EL (cell line): ENCODE measurements around the gene LIMCH1.
"Not testable (repeated sequence)": the region's sequence is repeated elsewhere in the genome, so short reads cannot be mapped to it uniquely, and the experiment has no call there.

ENCODE experiments used
- DNase-seq: peaks from one replicate; pipeline ENCODE4 v3.0.0-alpha.2; 2016

Gene LIMCH1, protein sequence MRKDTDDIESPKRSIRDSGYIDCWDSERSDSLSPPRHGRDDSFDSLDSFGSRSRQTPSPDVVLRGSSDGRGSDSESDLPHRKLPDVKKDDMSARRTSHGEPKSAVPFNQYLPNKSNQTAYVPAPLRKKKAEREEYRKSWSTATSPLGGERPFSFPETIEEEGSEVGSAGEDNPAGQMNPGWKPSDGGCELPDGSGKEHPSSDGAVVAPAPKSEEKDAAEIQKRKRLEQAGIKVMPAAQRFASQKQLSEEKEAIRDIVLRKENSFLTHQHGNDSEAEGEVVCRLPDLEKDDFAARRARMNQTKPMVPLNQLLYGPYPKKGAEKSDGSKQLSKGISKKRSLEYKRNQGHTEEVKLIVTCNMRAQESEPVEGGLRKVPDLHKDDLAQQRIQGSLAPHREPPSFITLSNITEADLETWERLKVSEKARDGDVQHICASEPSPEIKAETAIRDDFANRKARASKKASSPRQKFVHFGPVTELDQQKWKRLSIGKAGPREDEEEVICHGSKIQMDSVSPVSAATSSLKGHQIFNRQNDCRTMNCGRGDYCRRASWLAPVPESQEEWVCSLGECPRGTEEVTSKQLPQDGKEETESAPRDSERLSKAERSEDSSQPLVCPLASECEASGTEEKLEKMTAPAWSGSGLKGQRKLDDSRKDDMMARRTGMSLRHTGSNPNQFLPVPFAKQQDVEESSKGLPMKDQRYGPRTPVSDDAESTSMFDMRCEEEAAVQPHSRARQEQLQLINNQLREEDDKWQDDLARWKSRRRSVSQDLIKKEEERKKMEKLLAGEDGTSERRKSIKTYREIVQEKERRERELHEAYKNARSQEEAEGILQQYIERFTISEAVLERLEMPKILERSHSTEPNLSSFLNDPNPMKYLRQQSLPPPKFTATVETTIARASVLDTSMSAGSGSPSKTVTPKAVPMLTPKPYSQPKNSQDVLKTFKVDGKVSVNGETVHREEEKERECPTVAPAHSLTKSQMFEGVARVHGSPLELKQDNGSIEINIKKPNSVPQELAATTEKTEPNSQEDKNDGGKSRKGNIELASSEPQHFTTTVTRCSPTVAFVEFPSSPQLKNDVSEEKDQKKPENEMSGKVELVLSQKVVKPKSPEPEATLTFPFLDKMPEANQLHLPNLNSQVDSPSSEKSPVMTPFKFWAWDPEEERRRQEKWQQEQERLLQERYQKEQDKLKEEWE (N-terminal part only)

DNA sequence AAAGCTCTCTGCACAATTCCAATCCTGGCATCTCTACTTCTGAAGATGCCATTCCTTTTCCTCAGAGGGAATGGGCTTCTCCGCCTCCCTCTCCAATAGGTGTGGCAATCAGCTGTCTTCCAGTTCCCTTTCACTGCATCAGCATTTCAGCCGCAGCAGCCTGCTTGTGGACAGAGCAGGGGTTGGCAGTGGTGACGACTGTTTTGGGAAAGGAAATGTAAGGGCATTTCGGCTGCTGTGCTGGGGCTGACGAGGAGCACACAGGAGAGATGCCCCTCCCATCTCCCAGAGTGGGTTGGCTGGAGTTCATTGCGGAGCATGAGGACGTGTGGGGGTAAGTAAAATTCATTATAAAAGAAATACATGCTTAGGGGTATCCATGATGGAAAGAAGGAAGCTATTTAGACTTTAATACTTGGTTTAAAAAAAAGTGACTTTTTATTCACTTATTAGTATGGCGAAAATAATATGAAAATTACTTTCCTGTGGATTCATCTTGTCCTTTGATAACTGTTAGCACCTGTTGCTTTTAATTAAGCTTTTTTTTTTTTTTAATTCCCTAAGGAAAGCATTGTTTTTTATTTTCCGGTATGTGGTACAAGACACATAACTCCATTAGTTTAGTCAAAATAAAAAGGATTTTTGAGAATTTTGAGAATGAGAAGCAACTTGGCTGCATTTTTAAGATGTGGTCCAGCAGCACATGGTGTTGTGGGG, at the start of gene LIMCH1:
TSS of gene LIMCH1 (plus strand) at position 141 of the 717 bp plus-strand sequence. CDS start 67,839 bp downstream, outside the sequence.
- DNase-seq = peak; percentile 19

GRCh38 chr4:41491081-41491576, 46.8 kb upstream of the LIMCH1 start:
- DNase-seq = not testable (repeated sequence)

DNA sequence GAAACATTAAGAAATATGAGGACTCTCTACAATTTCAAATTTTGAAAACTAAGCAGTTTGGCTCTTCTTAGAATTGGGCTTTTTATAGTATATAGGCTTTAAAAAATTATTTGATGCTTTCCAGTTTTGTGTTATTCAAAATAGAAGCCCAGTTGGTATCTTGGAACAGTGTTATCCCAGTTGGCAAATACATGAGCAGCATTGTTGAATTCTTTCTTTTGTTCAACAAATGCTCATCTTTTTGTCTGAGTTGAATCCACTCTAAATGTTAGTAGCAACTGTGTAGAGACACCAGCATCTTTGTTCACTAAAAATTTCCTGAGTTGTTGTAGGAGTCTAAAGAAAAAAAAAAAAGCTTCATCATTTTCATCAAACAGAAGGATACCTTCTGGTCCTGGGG, 41.0 kb upstream of the LIMCH1 start:
- no peak for DNase-seq

GRCh38 chr4:41498177-41498576, 39.8 kb upstream of the LIMCH1 start:
- no peak for DNase-seq

GRCh38 chr4:41504167-41504818, 33.7 kb upstream of the LIMCH1 start:
- no peak for DNase-seq

DNA sequence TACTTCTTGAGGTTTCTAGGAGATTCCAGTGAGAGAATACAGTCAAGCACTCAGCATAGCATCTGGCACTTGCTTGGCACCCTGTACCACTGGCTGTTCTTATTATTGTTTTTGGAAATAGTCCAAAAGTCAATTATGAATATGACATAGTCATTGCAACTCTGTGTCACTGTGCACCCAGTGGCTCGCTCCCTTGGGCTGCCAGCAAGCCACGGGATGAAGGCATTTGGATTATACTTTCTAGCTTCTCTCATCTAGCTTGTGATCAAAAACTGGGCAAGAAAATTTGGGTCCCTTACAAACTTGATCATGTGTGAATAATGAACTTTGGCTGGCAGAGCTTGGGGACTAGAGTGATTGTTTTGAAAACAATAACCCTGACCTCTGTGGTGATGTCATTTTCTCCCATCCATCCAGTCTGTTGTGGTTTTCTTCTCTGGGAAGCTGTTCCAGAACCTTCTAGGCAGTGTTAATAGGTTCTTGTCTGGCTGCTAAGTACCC, 32.7 kb upstream of the LIMCH1 start:
- DNase-seq = peak; percentile 83

- peak; percentile 94 for DNase-seq
Observed at GRCh38 chr4:41506130-41506529, 31.8 kb upstream of the LIMCH1 start.

DNA sequence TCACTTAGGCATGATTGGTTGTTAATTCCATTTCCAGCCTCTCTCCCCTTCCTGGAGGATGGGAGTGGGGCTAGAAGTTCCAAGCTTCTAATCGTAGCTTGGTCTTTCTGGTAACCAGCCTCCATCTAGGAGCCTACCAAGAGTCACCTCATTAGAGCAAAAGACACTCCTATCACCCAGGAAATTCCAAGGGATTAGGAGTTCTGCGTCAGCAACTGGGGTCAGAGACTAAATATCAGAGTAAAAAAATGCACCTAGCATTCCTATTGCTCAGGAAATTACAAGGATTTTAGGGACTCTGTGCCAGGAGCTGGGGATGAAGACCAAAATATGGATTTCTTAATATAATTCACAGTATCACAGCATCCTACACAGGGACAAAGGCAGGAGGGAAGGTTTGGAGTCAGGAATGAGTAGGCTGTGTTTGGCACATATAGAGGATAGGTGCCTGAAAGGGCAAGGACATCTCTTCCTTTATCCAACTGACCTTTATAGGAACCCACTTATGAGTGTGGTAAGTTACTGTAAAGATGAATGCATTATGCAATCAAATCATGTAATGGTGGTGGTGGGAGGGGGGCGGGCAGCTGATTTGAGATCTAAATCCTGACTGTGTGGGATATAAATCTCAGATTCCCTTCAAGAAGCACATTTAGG, 30.5 kb upstream of the LIMCH1 start:
- DNase-seq = peak; percentile 94

GRCh38 chr4:41509451-41509866, 28.5 kb upstream of the LIMCH1 start:
- peak; percentile 28 for DNase-seq

- DNase-seq = no peak
Observed at GRCh38 chr4:41510179-41510578, 27.8 kb upstream of the LIMCH1 start.

DNA sequence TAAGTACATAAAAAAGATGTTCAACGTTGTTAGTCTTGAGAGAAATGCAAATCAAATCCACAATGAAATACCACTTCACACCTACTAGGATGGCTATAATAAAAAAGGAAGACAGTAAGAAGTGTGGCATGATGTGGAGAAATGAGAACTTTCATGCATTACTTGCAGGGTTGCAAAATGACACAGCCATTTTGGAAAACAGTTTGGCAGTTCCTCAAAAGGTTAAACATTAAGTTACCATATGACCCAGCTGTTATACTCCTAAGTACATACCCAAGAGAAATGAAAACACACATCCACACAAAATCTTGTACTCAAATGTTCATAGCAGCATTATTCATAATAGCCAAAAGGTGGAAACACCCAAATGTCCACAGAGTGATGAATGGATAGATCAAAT, 25.8 kb upstream of the LIMCH1 start:
- DNase-seq = no peak

- no peak for DNase-seq
Observed at GRCh38 chr4:41512596-41512995, 25.4 kb upstream of the LIMCH1 start.

- DNase-seq = no peak
Observed at GRCh38 chr4:41514169-41514568, 23.8 kb upstream of the LIMCH1 start.

GRCh38 chr4:41514766-41515481, 23.0 kb upstream of the LIMCH1 start:
- no peak for DNase-seq

- DNase-seq = no peak
Observed at GRCh38 chr4:41517121-41517520, 20.8 kb upstream of the LIMCH1 start.

DNA sequence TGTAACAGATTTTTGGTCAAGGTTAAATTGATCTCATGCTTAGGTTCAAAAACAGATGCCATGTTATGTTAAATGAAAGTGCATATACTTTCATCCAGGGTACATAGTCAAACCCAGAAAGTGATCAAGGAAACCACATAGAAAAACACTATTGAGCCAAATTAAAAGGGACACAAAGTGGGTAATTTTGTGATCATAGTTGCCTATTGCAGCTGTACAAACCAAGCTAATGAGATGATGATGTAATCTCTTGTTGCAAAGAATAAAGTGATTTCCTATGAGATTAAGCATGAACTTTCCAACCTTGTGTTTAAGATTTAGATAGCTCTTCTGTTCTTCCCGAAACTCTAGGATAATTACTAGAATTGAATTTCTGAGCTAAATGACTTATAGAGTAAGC, 20.2 kb upstream of the LIMCH1 start:
- DNase-seq = no peak

DNA sequence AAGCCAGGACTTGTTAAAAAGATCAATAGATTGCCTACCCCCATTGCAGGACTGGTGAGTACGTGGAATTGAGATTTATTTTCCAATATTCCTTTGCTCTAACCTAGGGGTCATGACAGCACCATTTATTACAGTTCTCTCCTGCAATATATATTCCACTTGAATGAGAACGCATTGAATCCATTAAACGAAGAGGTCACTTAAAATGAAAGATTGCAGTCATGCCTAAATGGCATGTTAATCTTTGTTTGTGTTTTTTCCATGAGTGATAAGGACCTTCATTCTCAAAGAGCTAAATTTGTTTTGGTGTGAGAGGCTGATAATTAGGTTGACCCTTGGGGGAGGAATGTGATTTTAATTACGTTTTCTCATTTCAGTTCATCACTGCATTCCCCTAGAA, 13.5 kb upstream of the LIMCH1 start:
- DNase-seq = no peak

- DNase-seq = peak; percentile 94
Observed at GRCh38 chr4:41525129-41525528, 12.8 kb upstream of the LIMCH1 start.

DNA sequence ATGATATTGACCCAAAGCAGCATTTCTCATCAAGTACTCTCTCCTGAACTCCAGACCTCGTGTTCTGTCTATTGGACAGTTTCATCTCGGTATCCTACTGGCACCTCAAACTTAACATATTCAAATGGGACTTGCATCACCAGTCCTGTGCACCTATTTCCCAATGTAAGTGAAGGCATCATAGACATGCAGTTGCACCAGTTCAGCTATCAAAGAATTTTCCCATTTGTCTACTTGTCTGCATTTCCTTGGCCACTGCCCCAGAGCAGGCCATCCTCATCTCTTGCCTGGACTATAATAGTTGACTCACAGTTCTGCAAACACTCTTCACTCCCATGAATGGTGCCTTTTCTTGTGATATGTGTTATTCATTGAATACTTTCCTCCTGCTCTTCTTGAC, 11.3 kb upstream of the LIMCH1 start:
- no peak for DNase-seq

DNA sequence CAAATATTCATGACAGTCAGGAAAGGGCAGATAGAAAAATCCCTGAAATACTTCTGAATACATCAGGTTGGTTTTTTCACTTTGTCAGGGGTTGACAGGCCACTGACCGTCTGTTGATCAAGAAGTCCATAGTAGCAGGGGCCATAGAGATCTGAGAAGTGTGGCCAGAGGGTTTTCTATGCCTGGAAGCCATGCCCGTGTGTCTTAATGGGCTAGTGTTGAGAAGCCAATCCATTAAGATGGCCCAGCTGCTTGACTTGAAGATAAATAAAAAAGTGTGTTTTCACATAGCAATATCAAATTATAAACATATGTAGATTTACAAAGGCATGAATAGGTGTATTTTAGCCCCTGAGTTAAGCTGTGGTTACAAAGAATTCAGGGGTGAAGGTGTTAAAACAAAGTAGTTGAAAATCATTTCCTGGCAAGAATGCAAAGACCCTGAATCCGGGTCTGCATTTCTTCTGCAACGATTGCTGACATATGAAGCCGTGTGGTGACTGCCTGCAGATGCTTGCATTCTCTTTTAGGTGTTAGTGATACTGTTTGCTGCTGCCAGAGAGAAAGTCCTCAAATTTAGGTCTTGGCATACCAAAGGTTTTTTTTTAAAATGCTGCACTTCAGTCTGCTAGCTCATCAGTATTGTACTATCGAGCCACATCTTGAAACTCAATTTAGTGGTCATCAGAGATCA, 9.3 kb upstream of the LIMCH1 start:
- DNase-seq = no peak
